Activated naive CD8-positive, alpha-beta T cell treated with anti-CD3 and anti-CD28 coated beads, Interleukin-2, amount 50 U/mL, for 24 hours (primary cell): ENCODE measurements around the gene MSANTD2.

Experiments used
- ATAC-seq: fragments of 150-1000 bp; cut with Tn5 transposase; one replicate; pipeline ENCODE4 v1.10.0; 2021
- DNase-seq: peaks from one replicate; pipeline ENCODE4 v3.0.0; 2021
- H3K27ac Mint-ChIP-seq: one replicate; pipeline ENCODE4 v1.8.0; 2021; ENCODE audit warnings: mild to moderate bottlenecking, mixed read lengths
- H3K27me3 Mint-ChIP-seq: one replicate; pipeline ENCODE4 v1.8.0; 2021; ENCODE audit warnings: mixed read lengths
- H3K36me3 Mint-ChIP-seq: one replicate; pipeline ENCODE4 v1.8.0; 2021; ENCODE audit warnings: low read depth, mixed read lengths
- H3K4me1 Mint-ChIP-seq: one replicate; pipeline ENCODE4 v1.8.0; 2021; ENCODE audit warnings: mixed read lengths
- H3K4me3 Mint-ChIP-seq: one replicate; pipeline ENCODE4 v1.8.0; 2021; ENCODE audit warnings: mild to moderate bottlenecking, moderate library complexity, mixed read lengths
- H3K9me3 Mint-ChIP-seq: one replicate; pipeline ENCODE4 v1.8.0; 2021; ENCODE audit warnings: mixed read lengths

MSANTD2 gene

DNA sequence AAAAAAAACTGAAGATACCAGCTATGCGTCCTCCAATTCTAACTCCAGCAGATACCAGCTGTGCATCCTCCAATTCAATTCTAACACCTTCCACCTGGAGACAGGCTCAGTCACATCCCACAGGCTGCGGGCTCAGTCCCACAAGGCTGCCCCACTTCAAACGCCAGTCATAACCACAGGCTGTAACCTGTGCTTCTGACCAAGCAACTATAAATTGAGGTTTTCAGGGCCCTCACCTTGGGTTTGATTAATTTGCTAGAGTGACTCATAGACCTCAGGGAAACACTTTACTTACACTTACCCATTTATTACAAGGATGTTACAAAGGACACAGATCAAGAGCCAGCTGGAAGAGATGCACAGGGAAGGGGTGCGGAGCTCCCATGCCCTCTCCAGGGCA is 32.4 kb upstream of the MSANTD2 start:
- ATAC-seq (no peak), DNase-seq (no peak)
- H3K9me3 Mint-ChIP-seq: no peaks in the 10 kb centered on the region
- H3K36me3 Mint-ChIP-seq: no peaks in the 10 kb centered on the region
- H3K27ac Mint-ChIP-seq: no peak overlapping the region
- peaks cover 32% of the 10 kb centered on the region for H3K27me3 Mint-ChIP-seq
- no peak overlapping the region for H3K4me3 Mint-ChIP-seq
- H3K4me1 Mint-ChIP-seq: peaks cover 9% of the 10 kb centered on the region

DNA sequence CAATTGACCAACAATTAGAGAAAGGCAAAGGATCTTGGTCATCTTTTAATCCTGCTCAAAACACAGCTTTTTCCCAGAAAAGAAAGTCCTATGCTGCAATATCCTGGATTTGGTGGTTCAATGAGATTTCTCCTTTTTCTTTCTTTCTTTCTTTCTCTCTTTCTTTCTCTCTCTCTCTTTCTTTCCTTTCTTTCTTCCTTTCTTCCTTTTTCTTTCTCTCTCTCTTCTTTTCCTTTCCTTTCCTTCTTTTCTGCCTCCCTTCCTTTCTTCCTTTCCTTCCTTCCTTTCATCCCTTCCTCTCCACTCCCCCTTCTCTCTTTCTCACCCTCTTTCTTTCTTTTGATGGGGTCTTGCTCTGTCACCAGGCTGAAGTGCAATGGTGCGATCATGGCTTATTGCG is 31.7 kb upstream of the MSANTD2 start:
- DNase-seq (no peak), ATAC-seq (no peak)
- H3K27ac Mint-ChIP-seq: no peak overlapping the region
- H3K4me3 Mint-ChIP-seq: no peak overlapping the region
- H3K36me3 Mint-ChIP-seq: no peaks in the 10 kb centered on the region
- peaks cover 29% of the 10 kb centered on the region for H3K27me3 Mint-ChIP-seq
- H3K4me1 Mint-ChIP-seq: peaks cover 6% of the 10 kb centered on the region
- no peaks in the 10 kb centered on the region for H3K9me3 Mint-ChIP-seq

DNA sequence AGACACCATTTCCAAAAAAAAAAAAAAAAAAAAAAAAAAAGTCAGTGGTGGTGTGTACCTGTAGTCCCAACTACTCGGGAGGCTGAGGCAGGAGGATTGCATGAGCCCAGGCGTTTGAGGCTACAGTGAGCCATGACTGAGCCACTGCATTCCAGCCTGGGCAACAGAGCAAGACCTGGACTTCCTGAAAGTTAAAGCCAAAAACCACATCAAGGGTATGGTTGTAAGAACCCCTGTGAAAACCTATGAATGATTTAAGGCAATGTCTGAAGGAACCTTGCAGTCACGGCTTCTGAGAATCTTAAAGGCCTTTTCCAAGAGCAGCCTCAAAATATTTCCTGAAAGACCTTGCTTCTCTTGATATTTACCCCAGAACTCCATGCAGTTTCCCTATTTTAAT is 30.5 kb upstream of the MSANTD2 start:
- Mint-ChIP-seq H3K27me3 (peaks cover 24% of the 10 kb centered on the region), H3K4me1 (no peaks in the 10 kb centered on the region), H3K9me3 (no peaks in the 10 kb centered on the region), H3K27ac (no peak overlapping the region), H3K36me3 (no peaks in the 10 kb centered on the region), H3K4me3 (no peak overlapping the region)
- ATAC-seq (no peak), DNase-seq (no peak)

DNA sequence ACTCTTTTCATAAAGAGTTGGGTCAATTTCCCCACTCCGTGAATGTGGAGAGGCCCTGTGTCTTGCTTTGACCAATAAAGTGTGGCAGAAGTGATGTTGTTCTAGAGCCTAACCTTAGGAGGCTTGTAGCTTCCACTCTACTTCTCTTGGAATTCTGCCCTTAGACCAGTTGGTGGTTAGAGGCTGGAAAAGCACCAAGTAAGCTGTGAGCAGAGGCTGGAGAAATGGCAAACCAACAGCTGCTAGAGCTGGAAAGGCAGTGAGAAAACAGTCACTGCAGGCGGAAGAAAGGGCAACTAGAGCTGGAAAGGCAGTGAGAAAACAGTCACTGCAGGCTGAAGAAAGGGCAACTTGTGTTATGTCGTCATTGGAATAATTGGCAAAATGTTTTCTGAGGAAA is 29.8 kb upstream of the MSANTD2 start:
- H3K27me3 Mint-ChIP-seq: peaks cover 21% of the 10 kb centered on the region
- DNase-seq (no peak), ATAC-seq (no peak)
- H3K9me3 Mint-ChIP-seq: no peaks in the 10 kb centered on the region
- H3K36me3 Mint-ChIP-seq: no peaks in the 10 kb centered on the region
- H3K4me3 Mint-ChIP-seq: no peak overlapping the region
- H3K27ac Mint-ChIP-seq: no peak overlapping the region
- no peaks in the 10 kb centered on the region for H3K4me1 Mint-ChIP-seq

DNA sequence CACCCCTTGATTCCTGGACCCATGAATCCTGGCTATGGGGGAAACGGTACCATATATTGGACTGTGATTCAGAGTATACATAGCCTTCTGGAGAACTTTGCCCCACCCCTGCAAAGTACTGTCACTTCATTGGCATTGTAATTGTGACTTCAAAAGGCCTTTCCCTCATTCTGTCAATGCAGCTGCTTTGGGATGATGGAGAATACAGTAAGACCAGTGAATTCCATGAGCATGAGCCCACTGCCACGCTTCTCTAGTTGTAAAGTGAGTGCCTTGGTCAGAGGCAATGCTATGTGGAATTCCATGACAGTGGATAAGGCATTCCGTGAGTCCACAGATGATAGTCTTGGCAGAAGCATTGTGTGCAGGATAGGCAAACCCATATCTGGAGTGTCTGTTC is 25.7 kb upstream of the MSANTD2 start:
- Mint-ChIP-seq H3K36me3 (no peaks in the 10 kb centered on the region), H3K4me3 (no peak overlapping the region), H3K9me3 (no peaks in the 10 kb centered on the region), H3K27me3 (peaks cover 23% of the 10 kb centered on the region), H3K27ac (no peak overlapping the region), H3K4me1 (no peaks in the 10 kb centered on the region)
- DNase-seq: no peak
- ATAC-seq: no peak

DNA sequence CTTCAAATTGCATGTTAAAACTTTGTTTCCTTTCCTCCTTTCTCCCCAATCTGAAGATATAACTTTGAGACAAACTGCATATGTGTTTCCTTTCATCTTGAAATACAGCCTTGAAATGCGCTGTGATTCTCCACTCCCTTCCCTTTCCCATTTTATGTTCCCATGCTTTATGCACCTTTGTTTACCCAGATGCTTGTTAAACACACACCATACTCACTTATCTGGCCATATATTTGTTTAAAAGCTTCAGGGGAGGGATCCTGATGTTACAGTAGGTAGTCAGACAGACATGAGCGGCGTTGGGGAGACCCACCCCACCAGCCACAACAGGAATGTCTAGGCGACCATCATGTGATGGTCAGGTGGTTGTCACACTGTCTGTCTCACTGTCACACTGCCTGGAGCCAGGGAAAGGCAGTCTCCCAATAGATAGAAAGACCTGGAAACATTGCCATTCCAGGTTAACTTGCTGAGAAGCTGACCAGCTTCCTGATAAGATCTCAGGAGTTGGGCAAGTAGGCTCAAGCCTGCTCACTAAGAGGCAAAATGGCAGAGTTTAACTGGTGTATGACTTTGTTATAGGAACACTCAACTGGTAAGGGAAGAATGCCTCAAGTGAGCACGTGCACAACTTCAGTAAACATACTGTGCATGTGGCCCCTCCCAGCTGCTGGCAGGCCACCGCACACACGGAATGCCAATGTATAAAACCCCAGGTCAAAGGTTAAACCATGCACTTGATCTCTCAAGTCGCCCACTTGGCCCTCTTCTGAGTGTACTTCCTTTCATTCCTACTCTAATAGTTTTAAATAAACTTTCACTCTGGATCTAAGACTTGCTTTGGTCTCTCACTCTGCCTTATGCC is 23.5 kb upstream of the MSANTD2 start:
- Mint-ChIP-seq H3K27ac (no peak overlapping the region), H3K9me3 (no peaks in the 10 kb centered on the region), H3K36me3 (no peaks in the 10 kb centered on the region), H3K27me3 (peaks cover 35% of the 10 kb centered on the region), H3K4me3 (no peak overlapping the region), H3K4me1 (no peaks in the 10 kb centered on the region)
- DNase-seq (no peak), ATAC-seq (no peak)

DNA sequence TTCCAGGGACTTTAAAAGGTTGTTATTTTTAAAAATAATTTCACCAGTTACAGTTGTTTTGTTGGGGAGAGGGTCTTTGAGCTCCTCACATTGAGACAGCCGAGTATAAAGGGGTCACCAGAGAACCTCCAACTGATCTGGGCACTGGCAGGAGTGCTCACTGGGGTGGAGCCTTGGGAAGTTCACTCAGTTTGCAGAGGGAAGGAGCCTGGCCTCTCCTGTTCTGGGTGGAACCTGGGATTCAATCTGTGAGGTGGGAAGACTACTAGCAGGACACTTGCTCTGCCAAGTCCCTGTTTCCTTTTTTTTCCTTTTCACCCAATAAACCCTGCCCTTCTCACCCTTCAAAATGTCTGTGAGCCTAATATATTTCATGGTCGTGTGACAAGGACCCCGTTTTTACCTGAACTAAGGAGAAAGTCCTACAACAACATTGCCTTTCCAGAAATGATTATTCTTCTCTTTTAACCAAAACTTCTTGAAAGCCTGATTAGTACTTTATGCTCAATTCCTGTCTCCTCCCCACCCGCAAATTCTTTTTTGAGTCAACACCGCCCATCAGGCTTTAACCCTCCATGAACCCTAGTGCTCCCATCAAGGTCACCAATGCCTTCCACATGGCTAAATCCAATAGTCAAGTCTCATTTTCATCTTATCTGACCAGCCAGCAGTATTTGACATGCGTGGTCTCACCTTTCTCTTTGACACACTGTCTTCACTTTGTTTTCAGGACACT is 22.0 kb upstream of the MSANTD2 start:
- no peaks in the 10 kb centered on the region for H3K9me3 Mint-ChIP-seq
- ATAC-seq (no peak), DNase-seq (no peak)
- H3K27me3 Mint-ChIP-seq: peaks cover 41% of the 10 kb centered on the region
- H3K27ac Mint-ChIP-seq: no peak overlapping the region
- no peaks in the 10 kb centered on the region for H3K36me3 Mint-ChIP-seq
- no peaks in the 10 kb centered on the region for H3K4me1 Mint-ChIP-seq
- no peak overlapping the region for H3K4me3 Mint-ChIP-seq

DNA sequence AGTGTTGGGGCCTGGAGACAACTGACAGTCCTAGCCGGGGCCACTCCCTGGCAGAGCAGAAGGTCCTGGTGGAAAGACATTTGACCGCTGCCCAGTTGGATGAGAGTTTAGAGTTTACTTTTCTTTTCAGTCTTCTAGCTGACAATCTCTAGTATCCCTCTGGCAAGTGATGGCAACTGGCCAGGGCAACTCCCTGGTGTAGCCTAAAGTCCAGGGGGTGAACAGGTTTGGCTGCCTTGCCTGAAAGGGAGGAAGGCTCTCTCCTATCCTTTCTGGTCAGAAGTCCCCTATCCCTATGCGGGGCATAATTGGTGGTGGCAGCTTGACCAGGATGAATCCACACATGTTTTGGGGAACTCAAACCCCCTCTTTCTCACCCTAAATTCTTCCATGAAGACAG is 16.8 kb upstream of the MSANTD2 start:
- no peak overlapping the region for H3K4me3 Mint-ChIP-seq
- DNase-seq (no peak), ATAC-seq (no peak)
- no peaks in the 10 kb centered on the region for H3K36me3 Mint-ChIP-seq
- no peak overlapping the region for H3K27ac Mint-ChIP-seq
- H3K9me3 Mint-ChIP-seq: no peaks in the 10 kb centered on the region
- no peaks in the 10 kb centered on the region for H3K4me1 Mint-ChIP-seq
- peaks cover 40% of the 10 kb centered on the region for H3K27me3 Mint-ChIP-seq

DNA sequence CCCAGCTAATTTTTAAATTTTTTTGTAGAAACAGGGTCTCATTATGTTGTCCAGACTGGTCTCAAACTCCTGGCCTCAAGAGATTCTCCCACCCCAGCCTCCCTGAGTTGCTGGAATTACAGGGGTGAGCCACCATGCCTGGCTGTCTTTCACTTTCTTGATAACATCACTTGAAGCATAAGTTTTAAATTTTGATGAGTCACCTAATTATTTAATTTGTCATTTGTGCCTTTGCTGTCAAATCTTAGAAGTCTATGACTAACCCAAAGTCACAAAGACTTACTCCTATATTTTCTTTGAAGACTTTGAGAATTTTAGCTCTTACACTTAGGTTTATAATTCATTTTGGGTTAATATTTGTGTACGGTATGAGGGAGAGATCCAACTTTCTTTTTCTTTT is 14.5 kb upstream of the MSANTD2 start:
- DNase-seq (no peak), ATAC-seq (no peak)
- H3K4me3 Mint-ChIP-seq: no peak overlapping the region
- no peaks in the 10 kb centered on the region for H3K9me3 Mint-ChIP-seq
- H3K27me3 Mint-ChIP-seq: peaks cover 34% of the 10 kb centered on the region
- no peaks in the 10 kb centered on the region for H3K4me1 Mint-ChIP-seq
- H3K36me3 Mint-ChIP-seq: no peaks in the 10 kb centered on the region
- no peak overlapping the region for H3K27ac Mint-ChIP-seq

DNA sequence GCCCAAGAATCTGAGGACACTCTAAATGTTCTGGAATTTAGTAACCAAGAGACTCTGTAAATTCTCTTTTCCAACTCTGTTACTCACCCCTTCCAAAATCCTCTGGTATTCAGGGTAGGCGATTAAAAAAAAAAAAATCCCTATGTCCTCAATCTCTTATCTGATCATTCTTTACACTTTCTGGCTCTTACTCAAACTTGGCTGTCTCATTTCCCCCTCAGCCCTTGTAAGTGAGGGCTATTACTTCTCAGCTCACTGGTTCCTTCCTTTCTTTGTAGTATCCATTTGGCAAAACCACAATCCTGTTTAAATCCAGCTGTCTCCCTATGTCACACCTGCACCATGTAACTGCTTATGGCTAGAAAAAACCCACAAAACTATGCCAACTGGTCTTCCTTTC is 12.7 kb upstream of the MSANTD2 start:
- H3K27ac Mint-ChIP-seq: no peak overlapping the region
- no peaks in the 10 kb centered on the region for H3K4me1 Mint-ChIP-seq
- no peak overlapping the region for H3K4me3 Mint-ChIP-seq
- DNase-seq: no peak
- ATAC-seq: no peak
- peaks cover 21% of the 10 kb centered on the region for H3K27me3 Mint-ChIP-seq
- no peaks in the 10 kb centered on the region for H3K36me3 Mint-ChIP-seq
- no peaks in the 10 kb centered on the region for H3K9me3 Mint-ChIP-seq

DNA sequence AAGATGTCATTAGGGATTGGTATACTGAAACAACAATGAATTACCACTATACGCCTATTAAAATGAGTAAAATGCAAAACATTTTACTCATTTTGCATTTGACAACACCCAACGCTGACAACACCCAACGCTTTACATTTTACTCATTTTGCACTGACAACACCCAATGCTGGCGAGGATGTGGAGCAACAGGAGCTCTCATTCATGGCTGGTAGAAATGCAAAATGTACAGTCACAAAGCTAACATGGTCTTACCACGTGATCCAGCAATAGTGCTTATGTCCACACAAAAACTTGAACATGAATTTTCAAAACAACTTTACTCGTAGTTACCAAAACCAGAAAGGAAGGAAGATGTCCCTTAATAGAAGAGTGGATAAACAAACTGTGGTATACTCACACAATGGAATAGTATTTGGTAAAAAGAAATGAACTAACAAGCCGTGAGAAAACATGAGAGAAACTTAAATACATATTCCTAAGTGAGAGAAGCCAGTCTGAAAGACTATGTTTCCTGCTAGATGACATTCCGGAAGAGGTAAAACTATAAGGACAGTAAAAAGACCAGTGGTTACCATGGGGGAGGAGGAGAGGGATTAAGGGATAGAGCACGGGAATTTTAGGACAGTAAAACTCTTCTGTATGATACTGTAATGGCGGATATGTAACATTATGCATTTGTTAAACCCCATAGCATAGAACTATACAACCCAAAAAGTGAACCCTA is 11.4 kb upstream of the MSANTD2 start:
- DNase-seq: no peak
- peaks cover 3% of the 10 kb centered on the region for H3K36me3 Mint-ChIP-seq
- no peak overlapping the region for H3K27ac Mint-ChIP-seq
- ATAC-seq: no peak
- no peak overlapping the region for H3K4me3 Mint-ChIP-seq
- H3K9me3 Mint-ChIP-seq: no peaks in the 10 kb centered on the region
- peaks cover 14% of the 10 kb centered on the region for H3K27me3 Mint-ChIP-seq
- no peaks in the 10 kb centered on the region for H3K4me1 Mint-ChIP-seq

DNA sequence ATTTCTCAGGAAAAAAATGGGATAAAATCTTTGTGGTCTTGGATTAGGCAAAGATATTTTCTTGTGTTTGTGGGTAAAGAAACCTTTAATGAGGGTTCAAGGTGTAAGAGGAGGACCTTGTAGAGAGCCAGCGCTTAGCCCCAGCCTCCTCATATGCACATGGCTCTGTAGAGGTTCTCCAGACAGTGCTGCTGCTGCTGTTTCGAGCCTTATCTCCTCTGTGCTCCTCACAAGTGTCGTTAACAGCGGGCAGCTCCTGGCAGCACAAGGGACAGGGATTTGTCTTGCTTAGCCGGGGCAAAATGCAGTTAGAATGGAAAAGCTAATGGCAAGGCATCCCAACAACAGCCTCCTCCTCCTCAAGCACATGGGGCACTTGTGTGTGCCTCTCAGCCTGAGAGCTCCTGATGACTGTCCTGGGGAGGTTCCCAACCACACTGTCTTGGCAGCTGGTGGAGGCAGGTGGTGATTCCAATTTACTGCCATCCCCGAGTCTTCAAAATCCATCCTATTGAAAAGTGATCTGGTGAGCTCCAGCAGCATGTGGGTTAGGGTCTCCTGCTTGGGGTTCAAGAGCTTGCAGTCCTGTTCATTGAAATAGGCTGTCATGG is 7.6 kb upstream of the MSANTD2 start:
- DNase-seq (no peak), ATAC-seq (no peak)
- H3K9me3 Mint-ChIP-seq: no peaks in the 10 kb centered on the region
- H3K27ac Mint-ChIP-seq: no peak overlapping the region
- peaks cover 3% of the 10 kb centered on the region for H3K36me3 Mint-ChIP-seq
- H3K27me3 Mint-ChIP-seq: no peaks in the 10 kb centered on the region
- no peaks in the 10 kb centered on the region for H3K4me1 Mint-ChIP-seq
- no peak overlapping the region for H3K4me3 Mint-ChIP-seq

DNA sequence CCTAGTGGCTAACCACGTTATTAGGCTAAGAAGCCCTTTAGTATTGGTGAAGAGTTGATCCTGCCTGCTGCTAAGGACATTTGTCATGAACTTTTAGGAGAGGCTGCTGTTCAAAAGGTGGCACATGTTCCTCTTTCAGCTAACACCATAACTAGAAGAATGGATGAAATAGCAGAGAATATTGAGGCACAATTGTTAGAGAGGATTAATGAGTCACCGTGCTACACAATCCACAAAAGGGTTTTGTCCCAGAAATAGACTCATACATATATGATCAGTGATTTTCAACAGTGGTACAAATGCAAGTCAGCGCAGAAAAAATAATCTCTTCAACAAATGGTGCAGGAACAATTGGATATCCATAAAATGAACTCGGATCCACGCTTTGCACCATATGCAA is 7.0 kb upstream of the MSANTD2 start:
- no peaks in the 10 kb centered on the region for H3K4me1 Mint-ChIP-seq
- peaks cover 3% of the 10 kb centered on the region for H3K36me3 Mint-ChIP-seq
- H3K4me3 Mint-ChIP-seq: no peak overlapping the region
- DNase-seq: no peak
- no peak for ATAC-seq
- no peak overlapping the region for H3K27ac Mint-ChIP-seq
- no peaks in the 10 kb centered on the region for H3K9me3 Mint-ChIP-seq
- H3K27me3 Mint-ChIP-seq: no peaks in the 10 kb centered on the region

DNA sequence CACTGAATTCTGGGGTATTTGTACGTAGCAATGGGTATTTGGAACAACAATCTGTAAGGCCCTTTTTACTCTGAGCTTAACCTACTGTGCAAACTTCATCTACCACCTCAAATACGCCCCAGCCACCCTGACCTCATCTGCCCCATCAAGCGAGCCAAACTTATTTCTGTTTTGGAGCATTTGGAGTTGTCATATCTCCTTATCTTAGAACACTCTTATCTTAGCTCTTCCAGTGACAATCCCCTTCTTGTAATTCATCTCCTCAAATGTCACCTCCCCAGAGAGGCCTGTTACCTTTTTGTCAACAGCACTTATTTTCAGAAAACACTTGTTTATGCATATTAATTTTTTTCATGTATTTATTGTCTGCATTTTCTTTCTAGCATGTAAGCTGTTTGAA is 4.7 kb upstream of the MSANTD2 start:
- Mint-ChIP-seq H3K4me1 (peaks cover 14% of the 10 kb centered on the region), H3K27me3 (no peaks in the 10 kb centered on the region), H3K9me3 (no peaks in the 10 kb centered on the region), H3K36me3 (peaks cover 3% of the 10 kb centered on the region), H3K4me3 (no peak overlapping the region), H3K27ac (no peak overlapping the region)
- ATAC-seq (no peak), DNase-seq (no peak)
